WERI-Rb-1 (cell line): ENCODE data around the gene GALNS.
"Not testable (repeated sequence)": the region's sequence is repeated elsewhere in the genome, so short reads cannot be mapped to it uniquely, and the experiment has no call there.

Source experiments
- DNase-seq: peaks from one replicate; pipeline ENCODE4 v3.0.0-alpha.2; 2020
- H3K27ac ChIP-seq: fragments of 250-450 bp; sonication (Bioruptor Pico); 2 replicates; pipeline ENCODE4 v1.5.1; 2020; ENCODE audit warnings: mild to moderate bottlenecking, moderate library complexity
- H3K27me3 ChIP-seq: fragments of 250-450 bp; sonication (Bioruptor Pico); 2 replicates; pipeline ENCODE4 v1.5.1; 2021; ENCODE audit warnings: mild to moderate bottlenecking, low read depth, moderate library complexity; ENCODE audit not compliant: insufficient read depth, severe bottlenecking
- H3K36me3 ChIP-seq: fragments of 250-450 bp; sonication (Bioruptor Pico); 2 replicates; pipeline ENCODE4 v1.5.1; 2020; ENCODE audit warnings: mild to moderate bottlenecking, moderate library complexity
- H3K4me3 ChIP-seq: 2 replicates; pipeline ENCODE4 v1.5.1; 2011; ENCODE audit warnings: low read depth, mild to moderate bottlenecking, control low read depth, low read length
- H3K9me3 ChIP-seq: fragments of 250-450 bp; sonication (Bioruptor Pico); 2 replicates; pipeline ENCODE4 v1.5.1; 2021; ENCODE audit warnings: mild to moderate bottlenecking, moderate library complexity; ENCODE audit not compliant: severe bottlenecking
- CTCF ChIP-seq: IDR thresholded peaks from 2 replicates; pipeline ENCODE4 v1.5.1; 2011; ENCODE audit warnings: low read depth, mild to moderate bottlenecking, control low read depth, inconsistent platforms, low read length

The GALNS gene

GRCh38 chr16:88824256-88825077, 32.3 kb downstream of the GALNS start:
- H3K36me3 ChIP-seq, result no peaks in the 10 kb centered on the region
- H3K4me3 ChIP-seq, result no peak overlapping the region
- no peaks in the 10 kb centered on the region for H3K27me3 ChIP-seq
- no peak for DNase-seq
- no peak overlapping the region for H3K27ac ChIP-seq
- H3K9me3 ChIP-seq, result no peaks in the 10 kb centered on the region
- no peak for TF ChIP-seq CTCF

- H3K27me3 ChIP-seq, H3K36me3 ChIP-seq, DNase-seq, H3K9me3 ChIP-seq, H3K27ac ChIP-seq, H3K4me3 ChIP-seq: not testable (repeated sequence)
These were observed 33.1 kb downstream of the GALNS start for GRCh38 chr16:88823646-88824045.

- Histone ChIP-seq H3K9me3 (no peaks in the 10 kb centered on the region), H3K4me3 (no peak overlapping the region), H3K27ac (no peak overlapping the region), H3K27me3 (no peaks in the 10 kb centered on the region), H3K36me3 (no peaks in the 10 kb centered on the region)
- no peak for DNase-seq
- no peak for TF ChIP-seq CTCF
These were observed 34.3 kb downstream of the GALNS start for GRCh38 chr16:88822281-88823040.

- no peaks in the 10 kb centered on the region for H3K36me3 ChIP-seq
- no peak overlapping the region for H3K27ac ChIP-seq
- TF ChIP-seq CTCF, result no peak
- H3K4me3 ChIP-seq, result no peak overlapping the region
- no peak for DNase-seq
- H3K9me3 ChIP-seq, result no peaks in the 10 kb centered on the region
- H3K27me3 ChIP-seq, result no peaks in the 10 kb centered on the region
These were observed 35.4 kb downstream of the GALNS start for GRCh38 chr16:88821168-88821850.

DNA sequence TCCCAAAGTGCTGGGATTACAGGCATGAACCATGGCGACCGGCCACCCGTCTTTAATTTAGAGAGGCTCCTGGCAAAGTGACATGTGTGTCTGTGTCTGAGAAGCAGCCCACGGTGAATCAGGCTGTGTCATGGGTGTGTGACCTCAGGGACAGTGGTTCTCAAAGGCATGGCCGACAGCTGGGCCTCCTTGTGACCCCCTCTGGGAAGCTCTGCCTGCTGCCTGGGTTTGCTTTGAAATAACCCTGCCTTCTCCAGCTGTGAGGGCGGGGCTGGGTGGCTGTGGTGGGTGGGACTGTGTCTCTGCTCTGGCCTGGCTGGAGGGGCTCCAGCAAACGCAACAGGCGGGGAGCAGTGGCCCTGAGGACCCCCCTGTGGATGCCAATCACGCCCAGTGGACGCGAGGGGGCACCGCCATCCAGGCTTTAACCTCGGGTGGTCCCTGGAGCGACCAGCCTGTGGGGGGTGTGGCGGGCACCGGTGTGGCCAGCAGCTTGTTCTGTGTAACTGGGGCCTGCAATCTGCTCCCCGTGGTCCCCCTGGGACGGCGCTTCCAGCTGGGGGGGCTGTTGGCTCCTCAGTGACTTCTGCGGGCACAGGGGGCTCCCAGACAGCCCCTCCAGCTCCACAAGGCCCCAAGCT, 36.2 kb downstream of the GALNS start:
- H3K9me3 ChIP-seq, result no peaks in the 10 kb centered on the region
- DNase-seq, result no peak

More for the DNA sequence above, 36.2 kb downstream of the GALNS start:
- H3K4me3 ChIP-seq, result no peak overlapping the region
- no peak overlapping the region for H3K27ac ChIP-seq
- H3K27me3 ChIP-seq, result no peaks in the 10 kb centered on the region
- H3K36me3 ChIP-seq, result no peaks in the 10 kb centered on the region
- no peak for TF ChIP-seq CTCF
